GM19467 (cell line): Measurements from ENCODE around the gene ISLR2.

ENCODE experiments used
- ATAC-seq: cut with Tn5 transposase; IDR thresholded peaks from one replicate; pipeline ENCODE4 v1.9.1; 2021; ENCODE audit warnings: mild to moderate bottlenecking, moderate library complexity; ENCODE audit not compliant: unreplicated experiment

Gene ISLR2

DNA sequence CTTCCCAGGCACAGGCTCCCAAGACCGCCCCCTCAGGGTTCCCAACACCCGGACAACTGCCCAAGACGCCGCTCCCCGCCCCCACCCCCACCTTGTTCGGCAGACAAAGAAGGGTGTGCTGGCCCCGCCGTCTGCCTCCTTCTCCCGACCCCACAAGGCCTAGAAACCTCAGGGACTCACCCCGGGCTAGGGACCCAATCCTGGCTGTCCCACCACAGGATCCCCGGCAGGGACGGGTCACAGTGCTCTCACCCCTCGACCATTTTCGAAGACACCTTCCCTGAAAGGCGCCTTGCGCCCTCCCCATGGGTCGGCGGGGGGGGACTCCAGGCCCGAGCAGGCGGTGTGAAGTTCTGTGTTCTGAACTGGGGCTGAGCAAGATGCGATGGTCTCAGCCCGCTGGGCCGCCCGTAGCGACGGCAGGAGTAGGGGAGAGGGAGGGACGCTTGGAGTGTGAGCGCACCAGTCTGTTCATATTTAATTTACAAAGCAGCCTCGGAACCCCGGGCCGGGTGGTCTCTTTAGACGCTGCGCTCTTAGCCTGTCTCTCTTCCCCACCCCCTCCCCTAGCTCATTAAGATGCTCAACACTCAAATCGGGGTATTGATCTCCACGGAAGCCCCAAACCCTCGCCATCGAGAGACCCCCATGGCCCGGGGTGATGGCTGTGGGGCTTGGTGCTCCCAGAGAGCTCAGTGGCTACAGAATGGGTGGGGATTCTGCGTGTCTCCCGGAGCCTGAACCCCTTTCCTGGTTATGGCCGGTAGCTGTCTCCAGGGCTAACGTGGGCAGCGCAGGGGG, 1.4 kb upstream of the ISLR2 start:
- no peak for ATAC-seq

GRCh38 chr15:74129586-74130154, 716 bp upstream of the ISLR2 start:
- no peak for ATAC-seq

DNA sequence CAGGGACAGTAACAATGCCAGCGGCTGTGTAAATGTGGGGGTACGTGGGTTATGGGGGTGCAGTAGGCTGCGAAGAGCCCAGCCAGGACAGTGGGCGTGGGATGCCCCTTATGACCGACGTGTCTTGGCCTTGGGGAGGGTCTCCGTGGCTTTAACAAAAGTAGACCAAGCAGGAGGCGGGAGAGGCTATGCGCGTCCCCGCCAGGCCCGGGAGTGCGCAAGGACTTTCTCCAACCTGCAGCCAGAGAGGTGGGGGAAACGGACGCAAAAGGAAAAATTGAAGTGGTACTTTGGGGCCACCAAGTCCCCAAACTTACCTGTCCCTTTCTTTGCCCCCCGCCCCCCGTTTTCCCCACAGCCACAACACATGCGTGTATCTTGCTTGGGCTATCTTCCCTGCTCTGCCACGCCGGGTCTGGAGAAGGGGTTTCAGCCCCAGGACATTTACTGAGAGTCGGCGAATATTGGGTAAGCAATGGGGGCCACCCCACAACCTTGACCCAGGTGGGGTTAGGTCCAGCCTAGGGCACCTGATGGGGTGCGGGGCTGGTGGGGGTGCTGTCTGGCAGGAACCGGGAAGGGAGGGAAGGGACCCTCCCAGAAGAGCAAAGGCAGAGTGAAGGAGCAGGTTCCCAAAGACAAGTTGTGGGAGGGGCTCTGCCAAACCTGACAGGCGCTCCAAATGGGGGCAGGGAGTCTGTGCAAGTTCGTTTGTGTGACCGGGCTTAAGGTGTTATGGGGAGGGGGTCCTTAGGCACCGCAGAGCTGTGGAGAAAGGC, 652 bp downstream of the ISLR2 start:
- ATAC-seq: no peak

- ATAC-seq: no peak
Measured at GRCh38 chr15:74131628-74132413, 1.4 kb downstream of the ISLR2 start.

GRCh38 chr15:74132681-74133651, 2.6 kb downstream of the ISLR2 start:
- ATAC-seq: no peak

GRCh38 chr15:74133694-74134386, 3.5 kb downstream of the ISLR2 start:
- ATAC-seq: no peak

DNA sequence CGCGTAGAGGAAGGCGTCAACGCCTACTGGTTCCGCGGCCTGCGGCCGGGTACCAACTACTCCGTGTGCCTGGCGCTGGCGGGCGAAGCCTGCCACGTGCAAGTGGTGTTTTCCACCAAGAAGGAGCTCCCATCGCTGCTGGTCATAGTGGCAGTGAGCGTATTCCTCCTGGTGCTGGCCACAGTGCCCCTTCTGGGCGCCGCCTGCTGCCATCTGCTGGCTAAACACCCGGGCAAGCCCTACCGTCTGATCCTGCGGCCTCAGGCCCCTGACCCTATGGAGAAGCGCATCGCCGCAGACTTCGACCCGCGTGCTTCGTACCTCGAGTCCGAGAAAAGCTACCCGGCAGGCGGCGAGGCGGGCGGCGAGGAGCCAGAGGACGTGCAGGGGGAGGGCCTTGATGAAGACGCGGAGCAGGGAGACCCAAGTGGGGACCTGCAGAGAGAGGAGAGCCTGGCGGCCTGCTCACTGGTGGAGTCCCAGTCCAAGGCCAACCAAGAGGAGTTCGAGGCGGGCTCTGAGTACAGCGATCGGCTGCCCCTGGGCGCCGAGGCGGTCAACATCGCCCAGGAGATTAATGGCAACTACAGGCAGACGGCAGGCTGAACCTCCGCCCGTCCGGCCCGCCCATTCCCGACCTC, 4.1 kb downstream of the ISLR2 start:
- ATAC-seq: no peak

DNA sequence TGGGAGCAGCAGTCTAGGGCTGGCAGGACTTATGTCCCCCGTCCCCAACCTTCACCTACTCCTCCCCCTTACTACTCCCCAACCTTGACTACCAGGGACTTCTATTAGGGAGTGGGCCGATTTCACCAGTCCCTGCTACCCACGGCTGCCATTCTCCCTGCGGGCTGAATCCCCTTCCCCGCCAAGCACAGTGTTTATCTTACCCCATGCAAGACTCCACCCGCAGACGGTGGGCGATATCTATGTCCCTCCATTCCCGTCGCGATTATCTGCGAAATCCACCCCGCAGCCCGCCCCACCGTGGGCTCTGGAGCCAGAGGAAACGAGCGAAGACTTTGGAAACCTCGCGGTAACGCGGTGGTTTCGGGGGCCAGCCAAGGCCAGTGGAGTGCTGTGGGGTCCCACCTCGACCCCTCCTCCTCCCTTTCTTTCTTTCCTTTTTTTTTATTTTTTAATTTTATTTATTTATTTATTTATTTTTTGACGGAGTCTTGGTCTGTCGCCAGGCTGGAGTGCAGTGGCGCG, 4.7 kb downstream of the ISLR2 start:
- no peak for ATAC-seq

DNA sequence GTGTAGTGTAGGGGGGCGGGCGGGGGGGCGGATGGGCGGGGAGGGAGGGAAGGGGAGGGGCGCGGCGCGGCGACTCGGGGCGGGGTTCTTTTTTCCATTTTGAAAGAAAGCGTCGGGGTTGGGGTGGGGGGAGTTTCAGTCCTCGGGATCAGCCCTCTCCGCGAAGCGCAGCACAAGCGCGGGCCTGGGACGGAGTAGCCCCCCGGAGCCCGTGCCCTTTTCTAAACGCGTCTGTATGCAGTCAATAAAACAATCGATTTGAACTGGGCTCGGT, 6.1 kb downstream of the ISLR2 start:
- no peak for ATAC-seq

GRCh38 chr15:74136814-74137536, 6.6 kb downstream of the ISLR2 start:
- ATAC-seq: no peak

DNA sequence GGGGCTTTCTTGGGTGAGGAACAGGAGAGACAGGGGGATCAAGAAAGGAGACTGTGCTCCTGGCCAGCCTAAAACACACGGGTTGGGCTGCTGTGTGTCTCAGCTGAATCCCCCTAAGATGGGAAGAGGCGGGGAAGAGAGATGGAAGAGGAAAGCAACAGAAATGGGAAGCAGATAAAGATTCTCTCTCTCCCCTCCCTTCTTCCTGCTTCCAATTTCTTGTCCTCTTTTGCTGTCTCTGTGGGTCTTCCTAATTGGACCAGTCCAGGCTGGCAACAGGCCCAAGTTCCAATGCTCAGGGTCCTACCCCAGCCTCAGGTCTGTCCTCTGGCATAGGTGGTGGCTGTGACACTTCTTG, 7.1 kb downstream of the ISLR2 start:
- ATAC-seq: no peak

DNA sequence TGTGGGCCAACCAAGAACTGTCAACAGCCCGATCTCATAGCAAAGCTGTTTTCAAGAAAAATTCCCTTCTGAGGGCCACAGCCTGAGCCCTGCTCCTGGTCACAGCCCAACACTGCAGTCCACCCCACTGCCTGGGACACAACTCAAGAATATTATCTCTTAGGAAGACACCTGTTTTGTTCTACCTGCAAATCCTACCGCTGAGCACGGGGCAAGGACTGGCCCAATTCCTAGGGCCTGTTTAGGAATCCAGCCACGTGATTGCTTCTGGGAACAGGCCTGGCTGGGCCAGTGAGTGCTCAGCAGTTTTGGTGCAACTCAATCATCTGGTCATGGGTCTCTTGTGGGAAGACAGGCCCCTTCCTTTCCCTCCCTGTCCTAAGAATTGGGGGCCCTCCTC, 8.3 kb downstream of the ISLR2 start:
- no peak for ATAC-seq

GRCh38 chr15:74141591-74141990, 11.2 kb downstream of the ISLR2 start:
- ATAC-seq: no peak

DNA sequence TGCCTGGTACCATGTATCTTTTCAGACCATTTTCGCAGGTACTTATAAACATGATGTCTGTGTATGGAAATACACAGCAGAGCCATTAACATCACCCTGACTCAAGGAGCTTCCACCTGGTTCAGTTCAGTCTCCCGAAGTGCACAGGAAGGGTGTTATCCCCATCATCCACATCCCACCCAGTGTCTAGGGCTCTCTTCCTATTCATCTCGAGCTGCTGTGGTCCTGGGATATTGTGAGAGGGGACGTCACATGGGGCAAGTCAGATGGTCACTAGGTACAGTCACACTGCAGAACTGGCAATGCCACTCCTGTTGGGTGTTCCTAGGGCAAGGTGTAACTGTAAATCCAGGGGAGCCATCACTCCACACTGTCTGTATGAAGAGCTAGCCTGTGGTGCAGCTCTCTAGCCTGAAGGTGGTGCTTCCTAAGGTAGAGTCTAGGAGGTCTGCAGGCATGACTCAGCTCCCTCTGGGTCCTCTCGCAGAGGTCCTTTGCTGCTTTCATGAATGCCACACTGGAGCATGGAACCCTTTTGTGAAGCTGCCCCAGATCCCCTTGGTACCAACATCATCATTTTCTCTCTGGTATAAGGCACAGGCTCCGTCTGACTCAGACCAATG, 13.9 kb downstream of the ISLR2 start:
- ATAC-seq: no peak

- ATAC-seq: no peak
Measured at GRCh38 chr15:74146277-74146800, 16.0 kb downstream of the ISLR2 start.

DNA sequence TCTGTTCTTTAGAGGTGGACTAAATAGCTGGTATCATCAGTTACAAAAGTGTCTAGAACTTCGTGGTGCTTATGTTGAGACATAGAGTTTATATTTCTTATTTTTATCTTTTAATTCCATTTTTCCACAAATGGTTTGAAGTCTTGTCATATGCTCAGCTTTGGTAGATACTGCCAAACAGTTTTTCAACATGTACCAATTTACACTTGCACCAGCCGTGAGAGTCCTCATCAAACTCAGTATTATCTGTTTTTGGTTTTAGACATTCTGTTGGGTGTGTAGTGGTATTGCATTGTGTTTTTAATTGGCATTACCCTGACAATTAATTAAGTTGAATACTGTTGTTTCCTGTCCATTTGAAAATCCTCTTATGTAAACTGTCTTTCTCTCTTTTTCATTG, 16.7 kb downstream of the ISLR2 start:
- ATAC-seq: no peak

DNA sequence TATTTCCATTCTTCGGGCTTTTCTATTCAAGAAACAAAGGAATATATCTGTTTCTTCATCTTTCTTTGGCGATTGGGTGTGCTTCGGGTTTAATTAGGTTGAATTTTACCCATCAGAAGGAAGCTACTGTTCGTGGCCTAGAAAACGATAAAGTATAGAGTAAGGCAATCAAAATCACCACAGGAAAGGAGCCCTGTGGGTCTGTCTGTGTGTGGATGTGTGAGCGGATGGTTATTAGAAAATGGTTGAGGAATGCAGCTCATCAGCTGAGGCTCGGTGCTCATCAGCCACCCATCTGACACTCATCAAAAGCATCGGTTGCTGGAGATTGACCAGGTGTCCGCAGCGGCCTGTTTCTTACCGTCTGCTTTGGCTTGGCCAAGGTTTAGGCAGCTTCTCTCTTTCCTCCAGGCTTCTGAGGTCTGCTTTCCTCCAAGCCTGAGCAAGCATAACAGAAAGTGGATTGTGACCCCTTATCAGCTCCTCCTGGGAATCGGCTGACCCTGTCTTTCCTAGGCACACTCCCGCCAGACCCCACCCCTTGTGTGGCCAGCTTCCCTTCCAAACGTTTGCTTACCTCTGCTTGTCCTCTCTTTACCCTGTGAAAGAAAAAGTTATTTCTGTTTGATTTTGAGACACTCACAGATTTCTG, 25.5 kb downstream of the ISLR2 start:
- no peak for ATAC-seq
